ENCODE data around the gene ZNF454.

Gene ZNF454

GRCh38 chr5:178988436-178989220 is 47.6 kb downstream of the ZNF454 start:
- TF ChIP-seq, protein P1, sequence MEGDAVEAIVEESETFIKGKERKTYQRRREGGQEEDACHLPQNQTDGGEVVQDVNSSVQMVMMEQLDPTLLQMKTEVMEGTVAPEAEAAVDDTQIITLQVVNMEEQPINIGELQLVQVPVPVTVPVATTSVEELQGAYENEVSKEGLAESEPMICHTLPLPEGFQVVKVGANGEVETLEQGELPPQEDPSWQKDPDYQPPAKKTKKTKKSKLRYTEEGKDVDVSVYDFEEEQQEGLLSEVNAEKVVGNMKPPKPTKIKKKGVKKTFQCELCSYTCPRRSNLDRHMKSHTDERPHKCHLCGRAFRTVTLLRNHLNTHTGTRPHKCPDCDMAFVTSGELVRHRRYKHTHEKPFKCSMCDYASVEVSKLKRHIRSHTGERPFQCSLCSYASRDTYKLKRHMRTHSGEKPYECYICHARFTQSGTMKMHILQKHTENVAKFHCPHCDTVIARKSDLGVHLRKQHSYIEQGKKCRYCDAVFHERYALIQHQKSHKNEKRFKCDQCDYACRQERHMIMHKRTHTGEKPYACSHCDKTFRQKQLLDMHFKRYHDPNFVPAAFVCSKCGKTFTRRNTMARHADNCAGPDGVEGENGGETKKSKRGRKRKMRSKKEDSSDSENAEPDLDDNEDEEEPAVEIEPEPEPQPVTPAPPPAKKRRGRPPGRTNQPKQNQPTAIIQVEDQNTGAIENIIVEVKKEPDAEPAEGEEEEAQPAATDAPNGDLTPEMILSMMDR (IDR thresholded peaks at IDR 0.05; ENCODE audit: borderline replicate concordance, insufficient read depth, low read depth, low read length) = no peak
- H3K4me3 ChIP-seq (ENCODE audit: low read depth, low read length) = no peak overlapping the region

GRCh38 chr5:178989311-178989710 is 48.3 kb downstream of the ZNF454 start:
- H3K4me3 ChIP-seq (ENCODE audit: low read depth, low read length) = no peak overlapping the region
- TF ChIP-seq, protein P1 (IDR thresholded peaks at IDR 0.05; ENCODE audit: borderline replicate concordance, insufficient read depth, low read depth, low read length) = no peak

DNA sequence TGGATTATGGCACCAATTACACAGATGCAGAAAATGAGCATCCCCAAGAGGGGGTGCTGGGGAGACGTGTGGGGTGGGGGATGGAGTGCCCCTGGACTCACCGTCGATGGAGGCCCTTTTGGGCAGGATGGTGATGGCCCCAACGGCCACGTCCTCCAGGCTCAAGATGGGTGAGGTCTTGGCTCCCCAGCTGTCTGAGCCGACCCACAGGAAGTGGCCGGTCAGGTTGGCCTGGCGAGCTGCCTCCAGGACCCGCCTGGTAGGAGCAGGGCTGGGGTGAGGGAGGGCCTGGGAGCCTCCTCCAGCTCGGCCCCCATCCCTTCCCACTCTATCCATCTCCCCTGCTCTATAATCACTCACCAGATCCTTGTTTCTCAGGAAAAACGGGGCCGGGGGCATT is 49.5 kb downstream of the ZNF454 start:
- TF ChIP-seq, protein P1 (IDR thresholded peaks at IDR 0.05; ENCODE audit: borderline replicate concordance, insufficient read depth, low read depth, low read length) = no peak
- H3K4me3 ChIP-seq (ENCODE audit: low read depth, low read length) = no peak overlapping the region

DNA sequence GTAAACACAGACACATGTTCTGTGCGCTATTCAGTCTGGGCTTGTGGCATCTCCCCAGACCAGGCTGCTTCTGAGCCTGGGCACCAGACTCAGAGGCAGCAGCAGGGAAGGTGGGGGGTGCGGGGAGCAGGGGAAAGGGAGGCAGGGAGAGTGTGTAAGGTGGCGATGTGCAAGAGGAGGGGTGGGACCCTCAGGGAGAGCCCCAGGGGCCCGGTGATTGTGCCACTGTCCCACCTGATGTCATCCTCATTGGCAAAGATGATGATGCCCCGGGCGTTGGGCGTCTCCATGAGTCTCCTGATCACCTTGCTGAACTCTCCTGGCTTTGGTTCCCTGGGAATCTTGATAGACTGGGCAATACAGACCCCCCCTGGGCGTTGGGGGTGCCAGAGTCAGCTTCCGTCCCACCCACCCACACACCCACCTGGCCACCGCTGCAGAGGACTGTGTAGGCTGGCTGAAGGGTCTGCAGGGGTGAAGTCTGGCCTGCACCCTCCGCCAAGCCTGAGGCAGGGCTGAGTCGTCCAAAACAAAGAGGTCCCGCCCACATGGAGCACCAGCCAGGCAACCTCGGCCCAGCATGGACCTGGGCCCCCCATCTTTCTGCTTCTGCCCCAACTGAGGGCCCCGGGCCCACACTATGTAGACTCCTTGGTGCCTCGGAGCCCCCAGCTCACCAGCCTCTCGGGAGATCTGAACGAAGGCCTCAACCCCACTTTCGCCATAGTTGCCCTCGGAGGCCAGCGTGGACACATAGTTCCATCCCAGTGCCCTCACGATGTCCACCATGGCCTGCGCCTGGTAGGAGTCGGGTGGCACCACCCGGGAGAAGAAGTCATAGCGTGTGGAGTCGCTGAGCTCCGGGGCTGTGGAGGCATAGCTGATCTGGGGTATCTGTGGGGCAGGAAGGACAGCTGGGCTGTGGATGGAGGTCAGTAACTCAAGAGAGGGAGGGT is 50.5 kb downstream of the ZNF454 start:
- H3K4me3 ChIP-seq (ENCODE audit: low read depth, low read length) = no peak overlapping the region
- TF ChIP-seq, protein P1 (IDR thresholded peaks at IDR 0.05; ENCODE audit: borderline replicate concordance, insufficient read depth, low read depth, low read length) = no peak

DNA sequence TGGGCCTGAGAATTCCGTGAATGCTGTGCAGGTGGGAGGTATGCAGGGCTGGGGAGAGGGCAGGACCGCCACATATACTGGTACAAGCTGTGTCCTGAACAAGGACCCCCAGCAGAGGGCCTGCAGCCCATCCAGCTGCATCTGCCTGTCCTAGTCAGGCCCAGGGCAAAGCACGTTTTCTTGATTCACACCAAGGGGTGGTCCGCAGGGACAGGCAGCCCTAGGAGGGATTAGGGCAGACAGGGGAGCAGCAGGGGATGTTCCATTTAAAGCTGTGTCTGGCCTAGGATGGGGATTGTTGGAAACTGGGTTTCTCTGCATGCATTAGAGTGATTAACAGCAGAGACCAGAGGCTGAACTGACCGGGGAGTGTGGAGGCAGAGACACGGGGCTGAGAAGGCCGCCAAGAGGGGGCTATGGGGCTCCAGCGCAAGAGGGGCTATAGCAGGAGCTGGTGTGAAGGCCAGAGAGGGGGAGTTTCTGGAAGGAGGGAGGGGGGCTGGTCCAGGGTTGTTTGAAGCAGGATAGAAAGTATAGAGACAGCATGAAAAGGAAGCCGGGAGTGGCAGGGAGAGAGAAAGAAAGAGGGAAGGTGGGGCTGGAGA is 51.4 kb downstream of the ZNF454 start:
- TF ChIP-seq, protein P1 (IDR thresholded peaks at IDR 0.05; ENCODE audit: borderline replicate concordance, insufficient read depth, low read depth, low read length) = no peak
- no peak overlapping the region for H3K4me3 ChIP-seq (ENCODE audit: low read depth, low read length)

- H3K4me3 ChIP-seq (ENCODE audit: low read depth, low read length) = no peak overlapping the region
- TF ChIP-seq, protein P1 (IDR thresholded peaks at IDR 0.05; ENCODE audit: borderline replicate concordance, insufficient read depth, low read depth, low read length) = no peak
These were observed 52.3 kb downstream of the ZNF454 start for GRCh38 chr5:178993236-178993765.
